HG03025 (cell line): ENCODE measurements around the gene FYCO1.

ENCODE experiments used
- ATAC-seq: cut with Tn5 transposase; IDR thresholded peaks from one replicate; pipeline ENCODE4 v1.9.1; 2021; ENCODE audit warnings: mild to moderate bottlenecking, moderate library complexity; ENCODE audit not compliant: unreplicated experiment, low FRiP score

Gene FYCO1

GRCh38 chr3:45966950-45967640 is 28.5 kb downstream of the FYCO1 start:
- ATAC-seq: no peak

- ATAC-seq: no peak
Measured at GRCh38 chr3:45966371-45966791, 29.2 kb downstream of the FYCO1 start.

GRCh38 chr3:45965653-45966052 is 30.0 kb downstream of the FYCO1 start:
- no peak for ATAC-seq

GRCh38 chr3:45965253-45965652 is 30.4 kb downstream of the FYCO1 start:
- no peak for ATAC-seq

- no peak for ATAC-seq
Measured at GRCh38 chr3:45964139-45964538, 31.5 kb downstream of the FYCO1 start.

- no peak for ATAC-seq
Measured at GRCh38 chr3:45962033-45962432, 33.6 kb downstream of the FYCO1 start.

- no peak for ATAC-seq
Measured at GRCh38 chr3:45960289-45960688, 35.3 kb downstream of the FYCO1 start.

GRCh38 chr3:45959201-45959600 is 36.4 kb downstream of the FYCO1 start:
- ATAC-seq: no peak

GRCh38 chr3:45958321-45958791 is 37.3 kb downstream of the FYCO1 start:
- no peak for ATAC-seq

- no peak for ATAC-seq
Measured at GRCh38 chr3:45957586-45957985, 38.0 kb downstream of the FYCO1 start.

- ATAC-seq: no peak
Measured at GRCh38 chr3:45955706-45956105, 39.9 kb downstream of the FYCO1 start.

- no peak for ATAC-seq
Measured at GRCh38 chr3:45955017-45955647, 40.5 kb downstream of the FYCO1 start.

GRCh38 chr3:45954306-45954705 is 41.3 kb downstream of the FYCO1 start:
- no peak for ATAC-seq

GRCh38 chr3:45953536-45953935 is 42.1 kb downstream of the FYCO1 start:
- no peak for ATAC-seq

GRCh38 chr3:45952456-45952855 is 43.2 kb downstream of the FYCO1 start:
- no peak for ATAC-seq

GRCh38 chr3:45951946-45952345 is 43.7 kb downstream of the FYCO1 start:
- ATAC-seq: no peak

GRCh38 chr3:45950686-45951600 is 44.7 kb downstream of the FYCO1 start:
- ATAC-seq: no peak

- no peak for ATAC-seq
Measured at GRCh38 chr3:45950131-45950530, 45.5 kb downstream of the FYCO1 start.

- ATAC-seq: no peak
Measured at GRCh38 chr3:45949432-45949831, 46.2 kb downstream of the FYCO1 start.

GRCh38 chr3:45948881-45949280 is 46.7 kb downstream of the FYCO1 start:
- no peak for ATAC-seq

GRCh38 chr3:45948311-45948781 is 47.3 kb downstream of the FYCO1 start:
- no peak for ATAC-seq
